HG03175 (cell line): ENCODE measurements around the gene SLC44A5.
A peak's percentile ranks its signal among the peaks of the same experiment; 100 is the strongest.
"Not testable (repeated sequence)": the region's sequence is repeated elsewhere in the genome, so short reads cannot be mapped to it uniquely, and the experiment has no call there.

ENCODE experiments used
- ATAC-seq: cut with Tn5 transposase; IDR thresholded peaks from one replicate; pipeline ENCODE4 v1.9.1; 2021; ENCODE audit warnings: mild to moderate bottlenecking, moderate library complexity; ENCODE audit not compliant: unreplicated experiment

SLC44A5 gene

DNA sequence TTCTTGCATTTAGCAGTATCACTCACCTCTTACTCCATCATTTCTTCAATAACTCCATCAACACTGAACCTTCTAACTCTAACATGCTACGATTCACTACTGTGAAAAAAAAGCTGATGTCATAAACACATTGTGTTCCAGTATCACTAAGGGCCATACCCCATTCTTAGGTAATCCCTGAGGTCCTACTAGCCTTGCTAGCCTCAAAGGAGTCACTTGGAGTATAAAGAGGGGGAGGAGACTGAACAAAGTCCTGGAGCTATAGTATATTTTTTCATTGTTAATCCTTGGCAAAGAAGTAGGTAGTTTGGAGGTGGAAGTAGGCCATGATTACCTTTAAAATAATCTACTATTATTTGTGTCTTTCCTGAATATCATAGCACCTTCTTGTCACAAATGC lies at the start of gene SLC44A5:
Gene SLC44A5 (minus strand): TSS at position 101 of the 400 bp plus-strand sequence. CDS start 69,667 bp downstream, outside the sequence.
- ATAC-seq: no peak

DNA sequence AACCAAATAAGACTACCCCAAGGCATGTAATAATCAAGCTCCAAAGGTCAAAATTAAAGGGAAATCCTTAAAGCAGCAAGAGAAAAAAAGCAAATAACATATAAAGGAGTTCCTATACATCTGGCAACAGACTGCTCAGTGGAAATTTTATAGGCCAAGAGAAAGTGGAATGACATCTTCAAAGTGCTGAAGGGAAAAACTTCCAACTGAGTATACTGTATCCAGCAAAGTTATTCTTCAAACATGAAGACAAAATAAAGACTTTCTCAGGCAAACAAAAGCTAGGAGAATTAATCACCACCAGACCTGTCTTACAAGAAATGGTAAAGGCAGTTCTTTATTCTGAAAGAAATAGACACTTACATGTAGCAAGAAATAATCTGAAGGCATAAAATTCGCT lies 45.0 kb upstream of the SLC44A5 start:
- no peak for ATAC-seq

DNA sequence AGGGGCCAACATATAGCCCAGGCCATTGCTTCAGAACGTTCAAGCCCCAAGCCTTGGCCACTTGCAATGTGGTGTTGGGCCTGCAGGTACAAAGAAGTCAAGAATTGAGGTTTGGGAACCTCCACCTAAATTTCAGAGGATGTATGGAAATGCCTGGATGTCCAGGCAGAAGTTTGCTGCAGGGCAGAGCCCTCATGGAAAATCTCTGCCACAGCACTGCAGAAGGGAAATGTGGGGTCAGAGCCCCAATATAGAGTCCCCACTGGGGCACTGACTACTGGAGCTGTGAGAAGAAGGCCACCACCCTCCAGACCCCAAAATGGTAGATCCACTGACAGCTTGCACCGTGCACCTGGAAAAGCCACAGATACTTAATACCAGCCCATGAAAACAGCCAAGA lies 36.3 kb upstream of the SLC44A5 start:
- not testable (repeated sequence) for ATAC-seq

DNA sequence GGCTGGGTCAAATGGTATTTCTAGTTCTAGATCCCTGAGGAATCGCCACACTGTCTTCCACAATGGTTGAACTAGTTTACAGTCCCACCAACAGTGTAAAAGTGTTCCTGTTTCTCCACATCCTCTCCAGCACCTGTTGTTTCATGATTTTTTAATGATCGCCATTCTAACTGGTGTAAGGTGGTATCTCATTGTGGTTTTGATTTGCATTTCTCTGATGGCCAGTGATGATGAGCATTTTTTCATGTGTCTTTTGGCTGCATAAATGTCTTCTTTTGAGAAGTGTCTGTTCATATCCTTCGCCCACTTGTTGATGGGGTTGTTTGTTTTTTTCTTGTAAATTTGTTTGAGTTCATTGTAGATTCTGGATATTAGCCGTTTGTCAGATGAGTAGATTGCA lies 34.2 kb upstream of the SLC44A5 start:
- ATAC-seq: not testable (repeated sequence)

DNA sequence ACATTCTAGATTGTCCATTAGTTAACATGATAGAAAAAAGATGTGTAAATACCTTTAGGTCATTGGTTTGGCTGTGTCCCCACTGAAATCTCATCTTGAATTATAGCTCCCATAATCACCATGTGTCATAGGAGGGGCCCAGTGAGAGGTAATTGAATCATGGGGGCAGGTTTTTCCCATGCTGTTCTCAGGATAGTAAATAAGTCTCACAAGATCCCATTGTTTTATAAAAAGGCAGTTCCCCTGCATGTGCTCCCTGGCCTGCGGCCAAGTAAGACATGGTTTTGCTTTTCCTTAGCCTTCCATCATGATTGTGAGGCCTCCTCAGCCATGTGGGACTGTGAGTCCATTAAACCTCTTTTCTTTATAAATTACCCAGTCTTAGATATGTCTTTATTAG lies 32.5 kb upstream of the SLC44A5 start:
- ATAC-seq: no peak

DNA sequence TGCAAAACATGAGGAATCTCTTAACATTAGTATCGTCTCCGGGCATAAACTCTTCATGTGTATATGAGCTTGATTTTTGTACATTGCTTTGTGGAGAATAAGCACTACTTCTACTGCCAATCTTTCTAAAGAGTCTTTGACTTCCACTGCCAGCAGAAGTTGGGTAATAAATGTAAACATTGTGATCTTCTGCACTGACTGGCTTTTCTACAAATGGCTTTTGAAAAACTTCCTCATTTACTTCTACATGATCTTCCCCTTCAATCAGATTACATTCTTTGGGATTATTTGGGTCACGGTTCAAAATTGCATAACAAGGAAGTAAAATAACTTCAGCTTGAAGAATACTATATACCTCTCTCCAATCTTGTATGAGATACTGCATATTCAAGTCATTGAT lies 30.4 kb upstream of the SLC44A5 start:
- no peak for ATAC-seq

DNA sequence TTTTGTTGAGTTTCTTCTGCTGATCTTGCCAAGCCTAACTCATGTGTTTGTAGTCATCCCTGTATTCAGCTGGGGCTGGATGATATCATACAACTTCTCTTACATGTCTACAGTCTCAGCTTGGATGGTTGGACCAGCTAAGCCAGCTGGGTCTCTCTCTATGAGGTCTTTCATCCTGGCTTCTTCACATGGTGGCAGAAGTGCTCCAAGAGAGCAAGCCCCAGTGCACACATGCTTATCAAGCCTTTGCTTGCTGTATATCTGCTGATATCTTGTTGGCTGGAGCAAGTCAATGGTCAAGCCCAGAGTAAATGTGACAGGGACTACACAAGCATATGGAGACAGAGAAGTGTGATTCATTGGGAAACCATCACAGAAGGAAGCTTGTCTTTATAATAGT lies 29.2 kb upstream of the SLC44A5 start:
- no peak for ATAC-seq

DNA sequence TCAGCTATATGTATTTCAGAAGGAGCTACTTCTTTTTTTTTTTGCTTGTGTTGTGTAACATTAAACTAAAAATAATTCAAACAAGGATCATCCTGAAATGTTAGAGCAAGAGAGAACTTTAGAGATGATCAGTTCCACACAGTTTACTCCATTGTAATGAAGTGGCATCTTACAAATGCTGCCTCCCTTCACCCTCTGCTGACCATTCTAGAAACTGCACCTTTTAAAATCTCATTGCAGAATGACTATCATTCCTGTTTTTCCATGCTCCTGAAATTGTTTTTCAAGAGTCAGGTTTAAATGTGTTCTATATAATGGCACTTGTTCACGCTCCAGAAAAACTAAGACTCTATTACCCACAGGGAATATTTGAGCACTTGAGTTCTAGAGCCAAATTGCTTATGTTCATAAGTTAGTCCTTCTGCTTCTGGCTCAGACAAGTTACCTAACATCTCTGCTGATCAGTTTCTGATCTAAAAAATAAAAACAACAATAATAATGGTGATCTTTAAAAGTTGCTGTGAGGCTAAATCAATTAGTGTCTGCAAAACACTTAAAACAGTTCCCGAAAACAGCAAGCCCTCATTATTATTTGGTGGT lies 21.5 kb upstream of the SLC44A5 start:
- peak; percentile 79 for ATAC-seq

DNA sequence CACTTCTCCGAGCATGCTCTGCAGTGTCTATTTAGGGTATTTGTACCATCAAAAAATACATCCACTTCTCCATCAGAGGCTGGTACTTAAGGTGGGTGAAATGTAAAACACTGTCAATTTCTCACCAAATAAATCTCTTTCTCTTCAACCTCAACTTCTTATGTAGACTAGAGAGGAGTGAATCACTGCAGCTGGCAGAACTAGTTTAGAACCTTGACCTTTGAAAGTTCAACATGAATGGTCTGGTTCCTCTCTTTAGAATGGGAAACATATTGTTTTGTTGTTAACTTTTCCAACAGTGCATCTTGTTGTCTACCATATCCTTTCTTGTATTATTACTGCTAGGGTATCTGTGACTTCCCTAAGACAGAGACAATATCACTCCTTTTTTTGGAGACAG lies 20.1 kb upstream of the SLC44A5 start:
- ATAC-seq: no peak

DNA sequence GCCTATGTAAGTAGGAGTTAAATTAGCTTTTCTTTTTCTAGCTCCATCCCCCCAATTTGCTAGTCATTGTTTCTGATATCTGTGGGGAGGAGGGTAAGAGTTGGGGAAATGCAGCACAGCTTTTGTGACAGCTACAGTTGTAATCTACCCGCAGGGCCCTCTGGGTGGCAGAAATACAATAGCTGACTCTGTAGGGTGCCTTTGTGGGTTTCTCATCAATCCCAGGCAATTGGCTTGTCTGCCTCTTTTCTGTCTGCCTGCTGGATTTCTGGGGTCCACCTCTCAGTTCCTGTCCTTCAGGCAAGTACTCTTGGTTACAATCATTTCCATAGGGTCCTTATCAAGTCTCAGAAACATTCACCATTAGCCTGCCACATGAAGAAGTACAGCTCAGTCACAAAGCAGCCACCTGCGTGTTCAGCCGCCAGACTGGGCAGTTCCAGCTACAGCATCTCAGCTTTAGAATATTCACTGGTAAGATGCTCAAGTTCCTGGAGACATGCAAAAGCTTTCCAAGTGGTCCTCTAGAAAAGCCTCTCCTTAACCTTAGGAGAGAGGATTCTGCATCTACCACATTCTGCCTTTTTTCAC lies 19.2 kb upstream of the SLC44A5 start:
- no peak for ATAC-seq

DNA sequence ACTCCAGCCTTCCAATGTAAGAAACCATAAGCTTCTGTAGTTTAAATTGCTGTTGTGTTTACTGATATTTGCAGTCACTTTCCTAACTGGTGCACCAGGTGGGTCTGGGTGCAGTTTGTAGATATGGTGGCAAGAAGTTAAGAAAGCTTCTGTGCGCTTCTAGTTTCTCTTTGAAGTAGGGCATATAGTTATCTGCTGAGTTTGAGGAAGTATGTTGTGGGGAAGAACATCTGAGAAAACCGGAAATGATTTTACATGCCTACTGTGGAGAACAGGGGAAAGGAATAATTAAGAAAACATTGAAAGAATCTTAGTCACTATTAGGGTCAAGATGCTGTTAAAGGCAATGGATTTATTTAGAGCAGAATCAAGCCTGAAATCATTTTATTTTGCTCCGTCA lies 14.9 kb upstream of the SLC44A5 start:
- ATAC-seq: no peak

DNA sequence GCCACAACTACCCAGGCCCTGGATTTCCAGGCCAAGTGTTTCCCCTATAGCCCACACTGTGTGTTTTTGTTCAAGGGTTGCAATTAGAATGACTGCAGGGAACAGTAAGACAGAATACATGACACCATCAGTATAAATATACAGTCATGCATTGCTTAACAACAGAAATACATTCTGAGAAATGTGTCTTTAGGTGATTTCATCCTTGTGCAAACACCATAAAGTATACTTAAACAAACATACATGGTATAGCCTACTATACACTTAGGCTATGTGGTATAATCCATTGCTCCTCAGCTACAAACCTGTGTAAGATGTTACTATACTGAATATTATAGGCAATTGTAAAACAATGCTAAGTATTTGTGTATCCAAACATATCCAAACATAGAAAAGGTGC lies 7.5 kb upstream of the SLC44A5 start:
- ATAC-seq: no peak

DNA sequence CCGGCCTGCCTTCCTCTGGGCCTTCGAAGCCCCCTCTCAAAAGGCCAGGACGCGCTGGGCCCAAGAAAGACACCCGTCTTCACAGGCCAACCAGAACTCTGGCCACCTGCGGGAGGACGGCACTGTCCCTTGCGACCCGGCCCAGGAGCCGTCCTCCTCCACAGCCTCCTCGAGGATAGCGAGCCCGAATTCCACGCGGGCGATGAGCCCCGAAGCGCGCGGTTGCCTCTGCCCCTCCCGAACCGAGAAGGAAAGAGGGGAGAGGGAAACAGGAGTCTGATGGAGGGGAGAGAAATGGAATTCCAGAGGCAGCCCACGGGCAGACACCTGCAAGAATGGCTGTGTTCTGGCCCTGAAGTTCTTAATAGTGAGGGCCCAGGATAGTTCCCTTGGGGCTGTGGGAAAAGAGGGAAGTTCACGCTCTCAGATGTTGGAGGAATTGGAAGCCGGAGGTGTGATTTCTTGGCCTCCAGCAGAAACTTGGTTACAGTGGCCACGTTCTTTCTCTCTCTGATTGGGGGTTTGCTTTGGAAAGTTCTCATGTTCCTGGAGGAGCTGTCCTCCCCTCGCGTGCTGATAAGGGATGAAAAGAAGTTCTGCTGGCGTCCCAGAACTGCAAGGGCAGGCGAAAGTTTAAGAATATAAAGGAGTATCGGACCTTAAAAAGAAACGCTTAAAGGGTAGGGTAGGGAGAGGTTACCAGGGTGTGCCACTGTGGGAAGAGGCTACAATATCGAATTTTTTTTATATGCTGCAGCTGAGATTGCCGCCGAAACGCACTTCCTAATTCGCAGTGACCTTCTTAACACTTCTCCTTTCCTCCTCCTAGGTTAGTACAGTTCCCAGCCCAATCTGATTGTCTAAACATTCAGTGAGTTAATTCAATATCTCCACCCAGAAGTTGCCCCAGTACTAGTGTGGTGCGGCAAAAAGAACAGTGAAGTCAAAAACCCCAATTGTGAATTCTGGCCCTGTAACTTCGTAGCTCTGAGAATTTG lies 5.8 kb upstream of the SLC44A5 start:
- no peak for ATAC-seq

DNA sequence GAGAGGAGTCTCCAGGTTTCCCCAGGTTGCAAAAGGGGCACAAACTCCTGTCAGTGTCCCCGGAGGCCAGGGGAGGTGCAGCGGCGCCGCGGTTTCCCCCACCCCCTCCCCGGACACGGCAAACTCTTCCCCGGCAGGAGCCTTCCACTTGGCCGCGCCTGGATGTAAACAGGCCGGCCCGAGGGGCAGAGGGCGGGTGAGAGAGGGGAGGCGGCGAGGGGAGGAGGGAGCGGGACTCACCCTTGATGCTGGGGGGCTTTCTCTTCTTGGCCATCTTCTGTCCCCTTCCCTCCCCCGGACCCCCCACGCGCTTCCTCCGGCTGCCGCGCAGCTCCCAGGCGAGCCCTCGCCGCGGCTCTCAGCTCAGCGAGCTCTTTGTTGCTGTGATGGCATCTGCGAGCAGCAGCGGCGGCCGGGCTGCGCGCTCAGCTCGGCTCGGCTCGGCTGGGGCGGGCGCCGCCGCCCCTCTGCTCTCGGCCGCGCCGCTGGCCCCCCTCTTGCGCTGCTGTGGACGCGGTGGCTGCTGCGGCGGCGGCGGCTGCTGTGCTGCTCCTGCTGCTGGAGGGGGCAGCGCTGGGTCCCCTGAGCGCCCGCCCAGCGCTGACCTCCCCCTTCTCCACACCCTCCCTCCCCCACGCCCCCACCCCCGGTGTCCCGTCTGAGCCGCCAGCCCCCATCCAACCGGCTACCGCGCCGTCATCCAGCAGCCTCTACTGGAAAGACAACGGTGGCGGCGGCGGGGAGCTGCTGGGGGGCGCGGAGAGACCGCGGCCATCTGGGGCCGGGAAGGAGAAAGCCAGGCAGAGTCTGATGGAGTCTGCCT lies 4.9 kb upstream of the SLC44A5 start:
- peak; percentile 53 for ATAC-seq

DNA sequence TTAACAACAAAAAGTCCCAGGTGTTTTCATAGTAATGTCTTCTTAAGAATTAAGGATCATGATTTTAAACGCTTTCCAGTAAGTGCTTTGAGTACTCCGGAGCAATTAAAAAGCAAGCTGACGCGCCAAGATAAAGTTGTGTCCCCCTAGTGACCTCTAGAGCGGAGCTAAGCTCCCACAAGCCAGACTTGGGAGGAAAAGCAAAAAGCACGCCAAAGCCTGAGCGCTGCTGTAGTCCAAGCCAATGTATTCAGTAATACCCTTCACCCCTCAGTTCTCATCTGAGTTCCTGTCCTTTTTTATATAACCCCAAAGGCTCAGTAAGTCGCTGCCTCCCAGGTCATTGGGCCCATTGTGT lies 3.5 kb upstream of the SLC44A5 start:
- ATAC-seq: peak; percentile 10

DNA sequence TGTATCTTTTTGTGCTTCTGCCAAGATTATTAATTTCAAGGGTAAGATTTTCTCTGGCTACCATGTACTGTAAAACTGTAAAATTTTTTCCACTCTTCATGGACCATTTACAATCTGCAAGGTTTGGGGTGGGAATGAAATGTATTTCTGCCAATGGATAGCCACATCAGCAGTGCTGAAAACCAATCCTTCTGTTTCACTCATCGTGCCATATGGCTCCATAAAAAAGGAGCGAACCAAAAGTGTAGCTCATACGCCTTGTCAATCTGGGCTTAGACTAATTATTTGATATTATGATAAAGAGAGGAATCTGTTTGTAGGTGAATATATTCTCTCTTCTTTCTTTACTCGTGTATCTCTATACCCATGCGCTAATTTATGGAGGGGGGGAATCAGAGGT lies 3.0 kb upstream of the SLC44A5 start:
- ATAC-seq: no peak

DNA sequence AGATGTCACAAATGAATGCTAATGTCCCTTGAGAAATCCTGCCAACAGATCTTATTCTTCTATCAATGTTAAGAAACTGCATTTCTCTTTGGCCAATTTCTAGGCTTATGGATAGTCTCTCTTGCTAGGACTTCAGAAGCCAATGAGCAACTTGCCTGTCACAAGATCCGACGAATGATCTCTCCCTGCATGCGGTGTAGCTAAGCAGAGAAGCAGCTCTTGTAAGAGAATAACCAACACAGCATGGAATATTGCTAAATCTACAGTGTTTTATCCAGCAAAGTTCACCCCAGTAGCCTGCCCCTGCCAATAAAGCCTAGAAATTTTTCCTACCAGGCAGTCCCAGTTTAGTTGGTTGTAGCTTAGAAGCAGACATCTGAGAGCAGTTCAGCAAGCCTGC lies 2.1 kb upstream of the SLC44A5 start:
- no peak for ATAC-seq

DNA sequence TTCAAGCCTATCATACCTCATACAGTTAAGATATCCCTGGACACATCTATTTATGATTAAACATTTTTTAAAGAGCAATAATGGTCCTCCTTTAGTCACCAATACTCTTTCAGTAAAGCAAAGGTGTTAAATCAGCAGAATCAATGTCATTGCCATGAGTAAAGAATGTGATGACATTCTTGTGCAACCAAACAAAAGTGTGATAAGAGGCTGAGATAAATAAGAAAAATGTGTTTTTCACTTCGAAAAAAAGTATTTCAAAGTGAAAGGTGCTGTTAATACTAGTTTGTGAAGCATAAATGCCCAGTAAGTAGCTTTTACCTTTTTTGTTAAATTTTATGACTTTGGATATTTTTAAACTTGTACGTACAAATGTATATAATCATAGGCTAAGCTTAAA lies 8.4 kb downstream of the SLC44A5 start:
- ATAC-seq: no peak

DNA sequence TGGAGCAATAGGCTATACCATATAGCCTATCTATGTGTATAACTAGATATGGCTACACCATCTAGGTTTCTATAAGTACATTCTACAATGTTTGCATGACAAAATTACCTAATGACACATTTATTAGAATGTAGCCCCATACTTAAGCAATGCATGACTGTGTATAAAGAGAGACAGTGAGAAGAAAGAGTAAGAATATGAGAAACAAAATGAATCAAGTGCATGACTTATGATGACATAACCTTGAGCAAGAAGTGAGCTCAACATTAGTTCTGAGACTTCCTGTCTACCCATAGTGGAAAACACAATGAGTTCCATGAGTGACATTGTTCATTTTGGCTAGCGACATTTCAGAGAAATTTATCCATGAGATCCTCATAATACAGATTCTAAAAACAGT lies 10.1 kb downstream of the SLC44A5 start:
- ATAC-seq: no peak

DNA sequence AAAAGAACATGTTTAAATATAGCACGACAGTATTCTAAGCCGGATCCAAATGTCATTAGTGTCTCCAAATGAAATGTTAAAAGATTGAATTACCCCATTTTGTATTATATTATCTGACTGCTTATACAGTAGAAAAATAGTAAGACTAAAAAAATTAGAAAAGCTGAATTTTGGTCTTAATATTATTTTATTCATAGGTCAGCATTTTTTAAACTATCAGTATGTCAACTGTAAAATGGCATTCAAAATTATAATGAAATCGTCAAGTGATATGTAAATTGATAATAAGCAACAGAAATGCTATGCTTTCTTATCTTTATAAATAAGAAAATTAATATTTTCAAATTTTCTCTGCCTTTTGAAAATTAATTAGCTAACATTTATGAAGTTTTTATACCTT lies 16.6 kb downstream of the SLC44A5 start:
- ATAC-seq: no peak

DNA sequence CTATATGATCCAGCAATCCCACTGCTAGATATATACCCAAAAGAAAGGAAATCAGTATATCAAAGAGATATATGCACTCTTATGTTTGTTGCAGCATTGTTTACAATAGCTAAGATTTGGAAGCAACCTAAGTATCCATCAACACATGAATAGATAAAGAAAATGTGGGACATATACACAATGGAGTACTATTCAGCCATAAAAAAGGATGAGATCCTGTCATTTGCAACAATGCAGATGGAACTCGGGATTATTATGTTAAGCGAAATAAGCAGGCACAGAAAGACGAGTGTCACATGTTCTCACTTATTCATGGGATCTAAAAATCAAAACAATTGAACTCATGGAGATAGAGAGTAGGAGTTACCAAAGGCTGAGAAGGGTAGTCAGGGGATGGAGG lies 17.5 kb downstream of the SLC44A5 start:
- ATAC-seq: not testable (repeated sequence)
